ENCODE results near the gene CD93.

Gene CD93, protein sequence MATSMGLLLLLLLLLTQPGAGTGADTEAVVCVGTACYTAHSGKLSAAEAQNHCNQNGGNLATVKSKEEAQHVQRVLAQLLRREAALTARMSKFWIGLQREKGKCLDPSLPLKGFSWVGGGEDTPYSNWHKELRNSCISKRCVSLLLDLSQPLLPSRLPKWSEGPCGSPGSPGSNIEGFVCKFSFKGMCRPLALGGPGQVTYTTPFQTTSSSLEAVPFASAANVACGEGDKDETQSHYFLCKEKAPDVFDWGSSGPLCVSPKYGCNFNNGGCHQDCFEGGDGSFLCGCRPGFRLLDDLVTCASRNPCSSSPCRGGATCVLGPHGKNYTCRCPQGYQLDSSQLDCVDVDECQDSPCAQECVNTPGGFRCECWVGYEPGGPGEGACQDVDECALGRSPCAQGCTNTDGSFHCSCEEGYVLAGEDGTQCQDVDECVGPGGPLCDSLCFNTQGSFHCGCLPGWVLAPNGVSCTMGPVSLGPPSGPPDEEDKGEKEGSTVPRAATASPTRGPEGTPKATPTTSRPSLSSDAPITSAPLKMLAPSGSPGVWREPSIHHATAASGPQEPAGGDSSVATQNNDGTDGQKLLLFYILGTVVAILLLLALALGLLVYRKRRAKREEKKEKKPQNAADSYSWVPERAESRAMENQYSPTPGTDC

DNA sequence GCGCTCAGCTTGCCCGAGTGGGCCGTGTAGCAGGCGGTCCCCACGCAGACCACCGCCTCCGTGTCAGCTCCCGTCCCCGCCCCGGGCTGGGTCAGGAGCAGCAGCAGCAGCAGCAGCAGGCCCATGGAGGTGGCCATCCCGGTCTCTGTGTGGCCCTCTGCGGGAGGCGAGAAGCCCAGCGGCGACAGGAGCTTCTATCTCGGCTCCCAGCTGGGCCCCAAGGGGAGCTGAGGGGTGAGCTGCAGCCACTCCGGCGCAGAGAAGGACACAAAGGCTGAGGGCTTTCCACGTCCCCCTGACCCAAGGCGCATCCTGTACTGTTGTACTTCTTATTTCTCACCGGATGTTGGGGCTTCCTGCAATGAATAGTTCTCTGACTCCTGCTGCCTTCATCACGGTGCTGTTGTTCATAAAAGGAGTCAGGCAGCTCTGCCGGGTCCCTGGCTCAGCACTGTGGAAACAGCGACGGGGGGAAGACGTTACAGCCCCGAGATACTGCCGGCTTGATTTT is at the start of gene CD93:
Gene CD93, minus strand, starts transcription at position 269 of the 511 bp plus-strand sequence. Its CDS starts 132 bp downstream, at position 137.
- DNase-seq: no peak

GRCh38 chr20:23133560-23133998 is 47.5 kb upstream of the CD93 start:
- no peak for DNase-seq

GRCh38 chr20:23132930-23133559 is 46.9 kb upstream of the CD93 start:
- DNase-seq: no peak

GRCh38 chr20:23132293-23132929 is 46.3 kb upstream of the CD93 start:
- no peak for DNase-seq

- no peak for DNase-seq
Measured at GRCh38 chr20:23131766-23132165, 45.6 kb upstream of the CD93 start.

GRCh38 chr20:23130622-23131140 is 44.6 kb upstream of the CD93 start:
- no peak for DNase-seq

DNA sequence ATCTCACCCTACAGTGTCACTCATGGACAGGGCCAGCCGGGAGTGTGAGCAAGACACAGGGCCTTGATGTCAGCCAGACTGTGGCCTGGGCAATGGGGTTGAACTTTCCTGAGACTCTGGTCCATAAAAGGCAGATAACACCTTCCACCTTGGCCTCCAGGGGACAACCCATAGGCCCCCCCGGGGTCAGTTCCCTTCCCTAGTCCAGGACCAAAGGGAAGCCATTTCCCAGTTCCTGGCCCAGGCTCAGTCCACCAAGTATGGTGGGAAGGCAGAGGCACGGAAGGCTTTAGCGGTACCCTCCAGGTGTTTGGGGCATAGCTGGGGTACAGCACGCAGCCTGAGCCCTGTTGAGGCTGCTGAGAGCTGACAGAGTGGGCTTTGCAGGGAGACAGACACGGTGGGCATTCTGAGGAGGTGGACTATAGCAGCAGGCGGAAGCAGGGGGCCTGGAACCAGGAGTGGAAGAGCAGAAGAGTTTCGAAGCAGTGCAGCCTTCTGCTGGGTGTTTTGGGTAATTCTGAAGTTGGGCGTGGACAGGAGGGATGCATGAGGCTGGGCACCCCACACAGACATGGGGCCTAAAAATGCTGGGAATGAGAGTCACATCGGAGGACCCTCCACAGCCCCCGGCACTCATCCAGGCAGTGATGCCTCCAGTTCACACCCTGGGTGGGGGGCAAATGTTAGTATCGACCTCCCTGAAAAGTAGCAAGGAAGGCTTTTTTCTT is 43.9 kb upstream of the CD93 start:
- DNase-seq: no peak

- no peak for DNase-seq
Measured at GRCh38 chr20:23129266-23129665, 43.1 kb upstream of the CD93 start.

DNA sequence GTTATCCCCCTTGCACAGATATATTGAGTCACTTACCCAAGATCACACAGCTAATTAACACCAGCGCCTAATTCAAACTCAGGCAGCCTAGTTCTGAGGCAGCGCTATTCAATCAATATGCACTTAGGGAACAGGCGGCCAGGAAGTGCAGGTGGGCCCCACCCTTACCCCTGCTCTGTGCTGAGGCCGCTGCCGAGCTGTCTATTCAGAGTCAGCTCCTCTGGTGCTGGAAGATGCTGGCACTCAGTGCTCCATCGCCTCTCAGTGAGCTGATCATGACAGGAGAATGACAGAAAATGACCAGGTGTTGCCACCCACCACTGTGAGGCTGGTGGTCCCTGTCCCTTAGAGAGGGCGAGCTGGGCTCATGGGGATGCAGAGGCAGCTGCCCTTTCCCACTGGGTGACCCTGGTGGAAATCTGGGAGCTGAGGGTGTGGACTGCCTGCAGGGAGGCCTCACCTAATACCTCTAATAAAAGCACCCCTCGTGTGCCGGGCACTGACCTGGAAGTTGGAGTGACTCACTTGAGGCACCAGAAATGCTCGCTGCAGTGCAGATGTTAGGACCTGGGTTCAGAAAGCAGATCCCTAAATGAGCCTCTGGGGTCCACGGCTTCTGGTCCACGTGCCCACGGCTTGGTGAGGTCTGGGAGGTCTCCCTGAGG is 42.5 kb upstream of the CD93 start:
- DNase-seq: no peak

- no peak for DNase-seq
Measured at GRCh38 chr20:23127506-23128279, 41.6 kb upstream of the CD93 start.

- DNase-seq: no peak
Measured at GRCh38 chr20:23126281-23127061, 40.3 kb upstream of the CD93 start.

GRCh38 chr20:23125625-23126191 is 39.6 kb upstream of the CD93 start:
- no peak for DNase-seq

GRCh38 chr20:23125159-23125558 is 39.0 kb upstream of the CD93 start:
- peak; percentile 18 for DNase-seq

GRCh38 chr20:23123886-23124285 is 37.8 kb upstream of the CD93 start:
- no peak for DNase-seq

DNA sequence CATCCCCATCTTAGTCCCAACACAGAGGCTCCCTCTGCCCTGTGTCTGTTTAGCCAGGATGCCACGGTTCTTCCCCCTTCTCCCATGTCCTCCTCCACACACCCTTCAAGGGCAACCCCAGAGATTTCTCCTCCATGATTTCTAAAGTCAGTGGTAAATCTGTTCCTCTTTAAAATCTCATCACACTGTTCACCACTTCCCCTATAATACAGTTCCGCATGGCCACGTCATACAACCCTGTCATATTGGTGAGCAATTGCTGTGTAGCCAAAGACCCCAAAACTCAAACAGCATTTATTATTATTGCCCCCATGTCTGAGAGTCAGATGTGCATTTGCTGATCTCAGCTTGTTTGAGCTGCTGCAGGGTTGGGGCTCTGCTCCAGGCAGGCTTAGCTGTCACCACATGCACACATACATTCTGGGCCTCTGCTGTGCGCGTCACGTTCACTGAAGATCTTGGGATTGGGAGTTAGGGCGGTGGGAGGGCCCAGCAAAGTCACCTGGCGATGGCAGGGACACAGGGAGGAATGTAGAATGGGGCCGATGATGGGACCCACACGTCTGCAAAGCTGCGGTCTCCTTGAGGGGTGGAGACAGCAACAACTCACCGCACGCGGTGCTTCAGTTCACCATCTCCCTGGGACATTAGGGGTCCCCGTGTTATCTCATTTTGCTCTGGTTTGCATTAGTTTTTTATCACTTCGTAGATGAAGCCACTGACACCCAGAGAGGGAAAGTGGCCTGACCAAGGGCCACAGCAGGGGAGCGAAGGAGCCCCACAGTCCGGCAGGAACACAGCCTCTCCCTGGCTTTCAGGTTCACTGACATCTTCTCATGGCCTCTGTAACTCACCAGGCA is 36.9 kb upstream of the CD93 start:
- no peak for DNase-seq

- DNase-seq: no peak
Measured at GRCh38 chr20:23122321-23122720, 36.2 kb upstream of the CD93 start.

DNA sequence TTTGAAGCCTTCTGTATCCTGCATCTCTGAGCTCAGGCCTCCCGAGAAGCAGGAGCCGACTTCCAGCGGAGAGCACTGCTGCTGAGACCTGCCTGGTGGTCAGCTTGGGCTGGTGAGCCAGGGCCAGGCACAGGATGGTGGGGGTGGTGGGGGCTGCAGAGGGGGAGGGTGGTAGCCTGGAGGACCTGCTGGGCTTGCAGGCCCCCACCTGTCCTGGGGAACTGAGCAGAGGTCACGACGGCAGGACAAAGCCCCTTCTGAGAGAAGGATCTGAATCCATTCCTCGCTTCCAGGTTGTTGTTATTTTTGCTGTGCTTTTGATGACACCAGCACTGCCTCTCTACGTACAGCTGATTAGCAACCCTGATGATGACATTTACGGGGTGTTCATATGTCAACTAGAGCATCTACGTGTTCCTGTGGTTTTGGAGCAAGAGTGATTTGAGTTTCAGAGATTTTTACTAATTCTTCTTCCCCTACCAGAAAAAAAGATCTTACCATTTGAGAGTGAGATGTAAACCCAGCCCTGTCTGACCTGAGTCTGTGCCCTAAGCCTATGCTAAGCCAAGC is 35.7 kb upstream of the CD93 start:
- DNase-seq: no peak
